Esophagus muscularis mucosa (tissue), 4 donors: ENCODE measurements around the gene BCKDHB. TPM values are rescaled to one million over a fixed set of nuclear protein-coding genes. Genes with fewer than 3 reads are reported as not detected.
A peak's percentile ranks its signal among the peaks of the same experiment; 100 is the strongest.

Source experiments
- DNase-seq: peaks from one replicate; pipeline ENCODE4 v3.0.0-alpha.2; 2017; ENCODE audit errors: extremely low spot score
- H3K27ac ChIP-seq, 4 donors: fragments of 200-600 bp; sonication (generic); replicated peaks in 1 of 4; 1 replicate in 3 of 4; 2 replicates in 1 of 4; pipeline ENCODE4 v1.5.1; 2016 to 2019; ENCODE audit warnings: mild to moderate bottlenecking in 1 of 4
- H3K27me3 ChIP-seq, 4 donors: fragments of 200-600 bp; sonication (generic); one replicate each; pipeline versions ENCODE4 v1.5.1 to v1.6.0; 2016 to 2019
- H3K36me3 ChIP-seq, 4 donors: fragments of 200-600 bp; sonication (generic); one replicate each; pipeline ENCODE4 v1.5.1; 2016 to 2019
- H3K4me1 ChIP-seq, 4 donors: fragments of 200-600 bp; sonication (generic); one replicate each; pipeline ENCODE4 v1.5.1; 2016 to 2019
- H3K4me3 ChIP-seq, 4 donors: fragments of 200-600 bp; sonication (generic); 1 replicate in 2 of 4; 2 replicates in 2 of 4; pipeline ENCODE4 v1.5.1; 2016 to 2019; ENCODE audit warnings: mild to moderate bottlenecking in 4 of 4, moderate library complexity in 1 of 4
- H3K9me3 ChIP-seq, 4 donors: fragments of 200-600 bp; sonication (generic); 1 replicate in 3 of 4; 2 replicates in 1 of 4; pipeline ENCODE4 v1.5.1; 2016 to 2019
- CTCF ChIP-seq, 3 experiments: fragments of 200-600 bp in 2 of 3; fragments of 450-650 bp in 1 of 3; sonication (generic) in 2 of 3; IDR thresholded peaks; one replicate each; pipeline ENCODE4 v1.5.1; 2017 to 2019; ENCODE audit warnings: antibody characterized with exemption in 3 of 3, mild to moderate bottlenecking in 2 of 3, moderate library complexity in 1 of 3
- EP300 ChIP-seq: sonication (generic); formaldehyde crosslinking; IDR thresholded peaks from one replicate; pipeline ENCODE4 v1.6.1; 2017; ENCODE audit warnings: antibody characterized with exemption
- POLR2A ChIP-seq: fragments of 450-650 bp; IDR thresholded peaks from one replicate; pipeline ENCODE4 v1.6.1; 2017; ENCODE audit warnings: antibody characterized with exemption, moderate library complexity, mild to moderate bottlenecking, low read depth
- POLR2AphosphoS5 ChIP-seq, 2 donors: sonication (generic); formaldehyde crosslinking; IDR thresholded peaks; one replicate each; pipeline ENCODE4 v1.6.1; 2017; ENCODE audit warnings: antibody characterized with exemption in 2 of 2
- WGBS: methylation state at CpG from one replicate; pipeline ENCODE4 v1.1.5; 2018; 5-methylcytosine and 5-hydroxymethylcytosine counted together
- intact Hi-C: fragments of 100-400 bp; cut with DNase I; formaldehyde crosslinking; loops from one replicate; pipeline ENCODE4 v1.15.1; 2023
- total RNA-seq, 4 donors: library from RNA; depleted of rRNA; stranded (reverse); fragments of >200 nt; gene quantifications; one replicate each; pipeline versions ENCODE4 v1.1.0 to v1.2.1, GENCODE V29; 2016

The BCKDHB gene
- total RNA-seq, 4 donors from 2014 or later = 12.2 to 26.2 (median 20.6) TPM

- intact Hi-C loops = no loop called here
- Histone ChIP-seq H3K27ac (no peak overlapping the region), H3K4me1 (peaks cover 0 to 8% (median 6%) of the 10 kb centered on the region in 4 donors), H3K36me3 (peaks cover 0 to 26% (median 7%) of the 10 kb centered on the region in 4 donors), H3K27me3 (no peaks in the 10 kb centered on the region), H3K9me3 (no peaks in the 10 kb centered on the region), H3K4me3 (no peak overlapping the region)
- DNase-seq = no peak
- WGBS = 36% methylated on average over 4 of the region's 4 CpGs
- TF ChIP-seq EP300 (no peak), CTCF (IDR thresholded peaks at IDR 0.05) (peak; percentile 57 to 58 (median 58)), POLR2AphosphoS5 (IDR thresholded peaks at IDR 0.05) (peak; percentile 39 to 76)
Measured at GRCh38 chr6:80133020-80133419, 26.5 kb downstream of the BCKDHB start.

- Histone ChIP-seq H3K36me3 (peaks cover 0 to 26% (median 7%) of the 10 kb centered on the region in 4 donors), H3K27me3 (no peaks in the 10 kb centered on the region), H3K4me3 (no peak overlapping the region), H3K27ac (no peak overlapping the region), H3K9me3 (no peaks in the 10 kb centered on the region), H3K4me1 (peaks cover 0 to 6% (median 0%) of the 10 kb centered on the region in 4 donors)
- 86% methylated on average over 1 of the region's 1 CpG for WGBS
- TF ChIP-seq POLR2AphosphoS5 (IDR thresholded peaks at IDR 0.05) (no peak), CTCF (IDR thresholded peaks at IDR 0.05) (no peak), EP300 (no peak), POLR2A (no peak)
- intact Hi-C loops = no loop called here
- no peak for DNase-seq
Measured at GRCh38 chr6:80134065-80134464, 27.6 kb downstream of the BCKDHB start.

GRCh38 chr6:80142586-80142985 is 36.1 kb downstream of the BCKDHB start:
- WGBS = 34% methylated on average over 1 of the region's 1 CpG
- H3K27ac ChIP-seq = peak overlapping the region in 1 of 4 donors; percentile 44
- no peak for TF ChIP-seq POLR2AphosphoS5 (IDR thresholded peaks at IDR 0.05)
- no peak for TF ChIP-seq EP300
- TF ChIP-seq CTCF (IDR thresholded peaks at IDR 0.05) = no peak
- no peak for TF ChIP-seq POLR2A
- H3K27me3 ChIP-seq = no peaks in the 10 kb centered on the region
- intact Hi-C loops = no loop called here
- H3K36me3 ChIP-seq = no peaks in the 10 kb centered on the region
- no peaks in the 10 kb centered on the region for H3K9me3 ChIP-seq
- peaks cover 22 to 37% (median 36%) of the 10 kb centered on the region in 4 donors for H3K4me1 ChIP-seq
- DNase-seq = no peak
- H3K4me3 ChIP-seq = no peak overlapping the region

- intact Hi-C loops = no loop called here
- WGBS = 14% methylated on average over 3 of the region's 3 CpGs
- no peaks in the 10 kb centered on the region for H3K9me3 ChIP-seq
- no peaks in the 10 kb centered on the region for H3K27me3 ChIP-seq
- H3K4me3 ChIP-seq = no peak overlapping the region
- H3K36me3 ChIP-seq = no peaks in the 10 kb centered on the region
- peaks cover 22 to 37% (median 36%) of the 10 kb centered on the region in 4 donors for H3K4me1 ChIP-seq
- peak overlapping the region in 3 of 4 donors; percentile 20 to 44 (median 24) for H3K27ac ChIP-seq
- no peak for DNase-seq
- TF ChIP-seq POLR2AphosphoS5 (IDR thresholded peaks at IDR 0.05) (peak; percentile 16 to 39), CTCF (IDR thresholded peaks at IDR 0.05) (no peak), EP300 (no peak), POLR2A (no peak)
Measured at GRCh38 chr6:80143419-80143937, 37.0 kb downstream of the BCKDHB start.

GRCh38 chr6:80144753-80145315 is 38.4 kb downstream of the BCKDHB start:
- 67% methylated on average over 4 of the region's 4 CpGs for WGBS
- peaks cover 22 to 37% (median 36%) of the 10 kb centered on the region in 4 donors for H3K4me1 ChIP-seq
- no peak overlapping the region for H3K4me3 ChIP-seq
- H3K9me3 ChIP-seq = no peaks in the 10 kb centered on the region
- no peak overlapping the region for H3K27ac ChIP-seq
- TF ChIP-seq POLR2AphosphoS5 (IDR thresholded peaks at IDR 0.05) (no peak), POLR2A (no peak), EP300 (no peak), CTCF (IDR thresholded peaks at IDR 0.05) (no peak)
- H3K36me3 ChIP-seq = no peaks in the 10 kb centered on the region
- DNase-seq = no peak
- intact Hi-C loops = no loop called here
- no peaks in the 10 kb centered on the region for H3K27me3 ChIP-seq
